ENCODE data around the gene INPP5D.

The INPP5D gene

GRCh38 chr2:233178994-233179847 lies 119.1 kb downstream of the INPP5D start:
- no peak for TF ChIP-seq CTCF (IDR thresholded peaks at IDR 0.05; ENCODE audit: insufficient read depth, low read depth, low read length, missing control alignments)
- no peak overlapping the region for H3K4me3 ChIP-seq (ENCODE audit: low read depth, low read length)
- no peak for DNase-seq (ENCODE audit: low read depth)

- TF ChIP-seq CTCF (IDR thresholded peaks at IDR 0.05; ENCODE audit: insufficient read depth, low read depth, low read length, missing control alignments): no peak
- DNase-seq (ENCODE audit: low read depth): no peak
- H3K4me3 ChIP-seq (ENCODE audit: low read depth, low read length): no peak overlapping the region
Measured at GRCh38 chr2:233179848-233180366, 119.8 kb downstream of the INPP5D start.

GRCh38 chr2:233183869-233184418 lies 123.8 kb downstream of the INPP5D start:
- no peak overlapping the region for H3K4me3 ChIP-seq (ENCODE audit: low read depth, low read length)
- no peak for TF ChIP-seq CTCF (IDR thresholded peaks at IDR 0.05; ENCODE audit: insufficient read depth, low read depth, low read length, missing control alignments)
- no peak for DNase-seq (ENCODE audit: low read depth)

- no peak for DNase-seq (ENCODE audit: low read depth)
- no peak for TF ChIP-seq CTCF (IDR thresholded peaks at IDR 0.05; ENCODE audit: insufficient read depth, low read depth, low read length, missing control alignments)
- no peak overlapping the region for H3K4me3 ChIP-seq (ENCODE audit: low read depth, low read length)
Measured at GRCh38 chr2:233184669-233185068, 124.5 kb downstream of the INPP5D start.

GRCh38 chr2:233185330-233185729 lies 125.2 kb downstream of the INPP5D start:
- no peak overlapping the region for H3K4me3 ChIP-seq (ENCODE audit: low read depth, low read length)
- no peak for DNase-seq (ENCODE audit: low read depth)
- no peak for TF ChIP-seq CTCF (IDR thresholded peaks at IDR 0.05; ENCODE audit: insufficient read depth, low read depth, low read length, missing control alignments)

- no peak for TF ChIP-seq CTCF (IDR thresholded peaks at IDR 0.05; ENCODE audit: insufficient read depth, low read depth, low read length, missing control alignments)
- DNase-seq (ENCODE audit: low read depth): peak; percentile 33
- H3K4me3 ChIP-seq (ENCODE audit: low read depth, low read length): no peak overlapping the region
Measured at GRCh38 chr2:233185963-233186362, 125.8 kb downstream of the INPP5D start.

Data from GM12865 (cell line).